LNCAP (cell line): ENCODE measurements around the gene THBS4.

ENCODE experiments used
- TF ChIP-seq, protein P1 (sequence below): fragments of 450-650 bp; IDR thresholded peaks from 2 replicates; pipeline ENCODE4 v1.5.1; 2017; ENCODE audit warnings: mild to moderate bottlenecking

THBS4 gene

GRCh38 chr5:80124121-80124918 is 89.2 kb downstream of the THBS4 start:
- TF ChIP-seq, protein P1, sequence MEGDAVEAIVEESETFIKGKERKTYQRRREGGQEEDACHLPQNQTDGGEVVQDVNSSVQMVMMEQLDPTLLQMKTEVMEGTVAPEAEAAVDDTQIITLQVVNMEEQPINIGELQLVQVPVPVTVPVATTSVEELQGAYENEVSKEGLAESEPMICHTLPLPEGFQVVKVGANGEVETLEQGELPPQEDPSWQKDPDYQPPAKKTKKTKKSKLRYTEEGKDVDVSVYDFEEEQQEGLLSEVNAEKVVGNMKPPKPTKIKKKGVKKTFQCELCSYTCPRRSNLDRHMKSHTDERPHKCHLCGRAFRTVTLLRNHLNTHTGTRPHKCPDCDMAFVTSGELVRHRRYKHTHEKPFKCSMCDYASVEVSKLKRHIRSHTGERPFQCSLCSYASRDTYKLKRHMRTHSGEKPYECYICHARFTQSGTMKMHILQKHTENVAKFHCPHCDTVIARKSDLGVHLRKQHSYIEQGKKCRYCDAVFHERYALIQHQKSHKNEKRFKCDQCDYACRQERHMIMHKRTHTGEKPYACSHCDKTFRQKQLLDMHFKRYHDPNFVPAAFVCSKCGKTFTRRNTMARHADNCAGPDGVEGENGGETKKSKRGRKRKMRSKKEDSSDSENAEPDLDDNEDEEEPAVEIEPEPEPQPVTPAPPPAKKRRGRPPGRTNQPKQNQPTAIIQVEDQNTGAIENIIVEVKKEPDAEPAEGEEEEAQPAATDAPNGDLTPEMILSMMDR: no peak

DNA sequence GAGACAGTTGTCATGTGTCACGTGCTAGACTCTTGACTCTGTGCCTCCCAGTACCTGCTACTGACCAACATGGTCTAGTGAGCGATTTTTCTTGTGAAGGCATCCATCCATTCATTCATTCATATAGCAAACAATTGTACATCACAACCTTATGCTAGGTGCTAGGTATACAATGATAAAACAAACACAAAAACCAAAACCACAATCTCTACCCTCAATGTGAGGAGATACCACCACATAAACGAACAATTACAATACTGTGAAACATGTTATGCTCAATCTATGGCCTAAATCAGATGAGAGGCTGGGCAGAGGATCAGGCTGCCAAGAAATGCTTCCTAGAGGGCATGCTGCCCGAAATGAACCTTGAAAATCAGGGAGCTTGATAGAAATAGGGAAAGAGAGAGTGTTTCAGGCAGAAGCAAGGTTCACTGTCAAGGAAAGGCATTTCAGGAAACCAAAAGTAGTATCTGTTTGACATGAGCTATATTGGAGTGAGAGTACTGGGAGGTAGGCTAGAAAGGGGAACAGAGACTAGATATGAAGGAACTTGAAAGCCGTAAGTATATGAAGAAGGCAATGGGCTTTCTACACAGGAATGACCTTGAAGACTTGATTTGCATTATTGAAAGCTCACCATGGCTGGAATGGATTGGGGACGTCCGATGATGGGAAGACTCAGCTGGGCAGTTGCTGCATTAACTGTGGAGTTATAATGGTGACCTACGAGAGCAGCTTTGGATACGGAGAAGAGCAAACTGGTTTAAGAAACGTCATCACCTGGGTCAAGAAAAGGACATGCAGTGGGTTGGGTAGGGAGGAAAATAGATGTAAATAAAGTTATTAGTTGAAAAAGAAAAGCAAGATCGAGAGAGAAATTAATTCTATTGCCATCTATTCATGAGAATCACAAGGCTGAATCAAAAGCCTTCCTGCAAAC is 90.1 kb downstream of the THBS4 start:
- TF ChIP-seq, protein P1: no peak

- TF ChIP-seq, protein P1: no peak
Observed at GRCh38 chr5:80125962-80126480, 90.9 kb downstream of the THBS4 start.

DNA sequence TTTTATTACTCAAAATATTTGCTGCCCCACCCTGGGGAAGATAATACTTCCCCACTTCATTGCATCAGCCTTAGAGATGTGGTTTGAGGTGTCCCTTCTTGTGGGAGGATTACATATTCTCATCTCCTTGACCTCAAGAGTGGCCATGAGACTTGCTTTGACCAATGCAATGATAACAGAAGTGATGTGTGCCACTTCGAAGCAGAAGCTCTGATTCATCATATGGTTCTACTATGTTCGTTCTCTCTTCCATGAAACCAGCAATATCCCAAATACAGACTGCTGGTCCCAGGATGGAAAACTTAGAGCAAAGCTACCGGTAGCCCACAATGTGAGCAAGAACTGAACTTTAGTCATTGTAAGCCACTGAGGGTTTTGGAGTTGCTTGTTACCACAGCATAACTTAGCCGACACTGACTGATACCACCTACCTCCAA is 92.0 kb downstream of the THBS4 start:
- TF ChIP-seq, protein P1: no peak

DNA sequence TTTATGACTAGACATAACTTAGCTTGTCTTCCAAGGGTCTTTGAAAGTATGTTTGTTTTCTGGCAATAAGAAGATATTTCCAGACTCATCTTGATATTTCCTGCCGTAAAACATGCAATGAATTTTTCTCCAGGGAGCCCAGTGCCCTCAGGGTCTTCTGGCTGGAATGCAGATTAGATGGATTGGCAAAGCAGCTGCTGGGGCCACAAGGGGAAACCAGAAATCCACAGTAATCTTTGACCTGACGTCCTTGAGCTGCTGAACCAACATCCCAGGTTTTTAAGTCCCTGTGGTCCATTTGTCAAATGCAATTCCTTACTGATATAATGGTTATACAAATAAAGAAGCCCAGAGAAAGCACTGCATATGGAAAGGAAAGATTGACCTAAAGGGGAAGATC is 93.0 kb downstream of the THBS4 start:
- TF ChIP-seq, protein P1: no peak

GRCh38 chr5:80129146-80129545 is 94.0 kb downstream of the THBS4 start:
- TF ChIP-seq, protein P1: no peak
